Measurements from ENCODE around the gene B3GNT2.

The B3GNT2 gene

DNA sequence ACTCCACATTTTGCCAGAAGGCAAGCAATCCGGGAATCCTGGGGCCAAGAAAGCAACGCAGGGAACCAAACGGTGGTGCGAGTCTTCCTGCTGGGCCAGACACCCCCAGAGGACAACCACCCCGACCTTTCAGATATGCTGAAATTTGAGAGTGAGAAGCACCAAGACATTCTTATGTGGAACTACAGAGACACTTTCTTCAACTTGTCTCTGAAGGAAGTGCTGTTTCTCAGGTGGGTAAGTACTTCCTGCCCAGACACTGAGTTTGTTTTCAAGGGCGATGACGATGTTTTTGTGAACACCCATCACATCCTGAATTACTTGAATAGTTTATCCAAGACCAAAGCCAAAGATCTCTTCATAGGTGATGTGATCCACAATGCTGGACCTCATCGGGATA, 26.8 kb downstream of the B3GNT2 start:
- TF ChIP-seq, protein P1, sequence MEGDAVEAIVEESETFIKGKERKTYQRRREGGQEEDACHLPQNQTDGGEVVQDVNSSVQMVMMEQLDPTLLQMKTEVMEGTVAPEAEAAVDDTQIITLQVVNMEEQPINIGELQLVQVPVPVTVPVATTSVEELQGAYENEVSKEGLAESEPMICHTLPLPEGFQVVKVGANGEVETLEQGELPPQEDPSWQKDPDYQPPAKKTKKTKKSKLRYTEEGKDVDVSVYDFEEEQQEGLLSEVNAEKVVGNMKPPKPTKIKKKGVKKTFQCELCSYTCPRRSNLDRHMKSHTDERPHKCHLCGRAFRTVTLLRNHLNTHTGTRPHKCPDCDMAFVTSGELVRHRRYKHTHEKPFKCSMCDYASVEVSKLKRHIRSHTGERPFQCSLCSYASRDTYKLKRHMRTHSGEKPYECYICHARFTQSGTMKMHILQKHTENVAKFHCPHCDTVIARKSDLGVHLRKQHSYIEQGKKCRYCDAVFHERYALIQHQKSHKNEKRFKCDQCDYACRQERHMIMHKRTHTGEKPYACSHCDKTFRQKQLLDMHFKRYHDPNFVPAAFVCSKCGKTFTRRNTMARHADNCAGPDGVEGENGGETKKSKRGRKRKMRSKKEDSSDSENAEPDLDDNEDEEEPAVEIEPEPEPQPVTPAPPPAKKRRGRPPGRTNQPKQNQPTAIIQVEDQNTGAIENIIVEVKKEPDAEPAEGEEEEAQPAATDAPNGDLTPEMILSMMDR (IDR thresholded peaks at IDR 0.05; ENCODE audit: low read depth, low read length): no peak
- Histone ChIP-seq H3K27me3 (no peaks in the 10 kb centered on the region), H3K9me3 (no peaks in the 10 kb centered on the region), H3K36me3 (peaks cover 12% of the 10 kb centered on the region), H3K4me1 (no peaks in the 10 kb centered on the region), H3K4me3 (ENCODE audit: low read depth, low read length) (no peak overlapping the region)
- DNase-seq: no peak

DNA sequence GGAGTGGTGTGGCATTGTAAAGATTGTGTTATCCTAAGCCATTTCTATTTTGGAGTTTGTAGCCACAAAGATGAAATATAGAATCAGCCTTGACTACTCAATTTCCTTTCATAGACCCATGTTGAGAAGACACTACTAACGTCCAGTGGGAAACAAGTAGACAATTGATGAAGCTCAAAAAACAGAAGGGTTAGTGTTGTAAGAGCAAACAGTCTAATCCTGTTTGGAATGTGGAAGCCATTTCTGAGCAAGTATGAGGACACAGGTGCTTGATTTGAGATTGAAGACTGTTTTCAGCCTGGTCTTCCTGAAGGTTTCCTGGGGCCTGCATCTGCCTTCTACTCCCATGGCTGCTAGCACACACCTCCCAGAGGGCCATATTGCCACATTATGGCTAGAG, 29.1 kb downstream of the B3GNT2 start:
- no peak for DNase-seq
- H3K9me3 ChIP-seq: no peaks in the 10 kb centered on the region
- no peak overlapping the region for H3K4me3 ChIP-seq (ENCODE audit: low read depth, low read length)
- peaks cover 12% of the 10 kb centered on the region for H3K36me3 ChIP-seq
- no peaks in the 10 kb centered on the region for H3K27me3 ChIP-seq
- H3K4me1 ChIP-seq: no peaks in the 10 kb centered on the region
- TF ChIP-seq, protein P1 (IDR thresholded peaks at IDR 0.05; ENCODE audit: low read depth, low read length): no peak

DNA sequence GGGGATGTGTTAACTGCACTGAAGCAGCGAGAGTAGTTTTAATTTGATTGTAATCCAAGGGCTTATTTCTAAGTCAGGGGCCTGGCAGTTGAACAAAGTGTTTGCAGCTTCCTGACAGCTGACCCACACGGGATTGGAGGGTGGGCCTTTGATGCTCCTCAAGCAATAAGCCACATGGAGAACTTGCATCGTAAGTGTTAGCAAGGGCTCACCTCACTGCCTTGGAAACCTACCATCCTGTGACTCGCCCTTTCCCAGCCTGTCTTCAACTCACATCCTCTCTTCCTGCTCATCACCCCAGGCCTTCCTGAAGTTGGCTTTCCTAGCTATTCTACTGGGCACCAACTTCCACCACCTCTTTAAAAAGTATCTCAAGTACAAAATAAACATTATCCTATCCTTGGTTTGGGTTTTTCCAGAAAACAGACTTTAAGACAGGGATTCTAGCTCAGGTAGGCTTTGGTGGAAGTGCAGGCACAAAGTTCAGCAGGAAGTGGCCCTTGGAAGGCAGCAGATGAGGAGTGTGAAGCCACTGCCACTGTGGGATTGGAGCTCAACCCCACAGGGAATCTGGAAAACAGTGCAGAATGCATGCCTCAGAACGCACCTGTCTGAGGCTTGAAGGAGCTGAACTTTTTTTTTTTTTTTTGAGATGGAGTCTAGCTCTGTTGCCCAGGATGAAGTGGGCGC, 31.6 kb downstream of the B3GNT2 start:
- TF ChIP-seq, protein P1 (IDR thresholded peaks at IDR 0.05; ENCODE audit: low read depth, low read length): no peak
- peaks cover 12% of the 10 kb centered on the region for H3K36me3 ChIP-seq
- no peaks in the 10 kb centered on the region for H3K9me3 ChIP-seq
- H3K4me1 ChIP-seq: no peaks in the 10 kb centered on the region
- no peaks in the 10 kb centered on the region for H3K27me3 ChIP-seq
- no peak for DNase-seq
- H3K4me3 ChIP-seq (ENCODE audit: low read depth, low read length): no peak overlapping the region

DNA sequence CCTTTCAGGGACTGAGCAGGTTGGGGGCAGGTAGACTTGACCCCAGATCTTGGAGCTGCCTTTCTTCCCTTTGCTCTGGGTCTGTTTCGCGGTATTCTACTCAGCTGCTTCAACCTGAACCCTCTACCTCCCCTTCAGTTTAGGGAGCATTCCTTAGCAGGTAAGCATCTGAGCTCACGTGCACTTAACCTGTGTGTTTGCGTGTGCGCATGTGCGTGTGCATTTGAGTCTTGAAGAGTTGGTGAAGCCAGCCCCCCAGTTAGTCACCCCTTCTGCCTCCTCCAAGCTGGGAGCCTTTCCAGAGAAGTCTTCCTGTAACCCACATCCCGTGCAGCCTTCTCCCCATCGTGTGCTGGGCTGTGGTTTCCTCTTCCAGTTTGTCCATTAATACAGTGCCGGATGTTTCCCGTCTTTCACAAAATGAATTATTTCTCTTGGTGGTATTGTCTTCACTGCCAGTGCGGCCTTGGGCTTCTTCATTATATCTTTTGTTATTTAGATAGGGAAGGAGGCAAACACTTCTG, 33.2 kb downstream of the B3GNT2 start:
- DNase-seq: no peak
- TF ChIP-seq, protein P1 (IDR thresholded peaks at IDR 0.05; ENCODE audit: low read depth, low read length): no peak
- Histone ChIP-seq H3K36me3 (peaks cover 6% of the 10 kb centered on the region), H3K4me1 (no peaks in the 10 kb centered on the region), H3K9me3 (no peaks in the 10 kb centered on the region), H3K27me3 (no peaks in the 10 kb centered on the region), H3K4me3 (ENCODE audit: low read depth, low read length) (no peak overlapping the region)

DNA sequence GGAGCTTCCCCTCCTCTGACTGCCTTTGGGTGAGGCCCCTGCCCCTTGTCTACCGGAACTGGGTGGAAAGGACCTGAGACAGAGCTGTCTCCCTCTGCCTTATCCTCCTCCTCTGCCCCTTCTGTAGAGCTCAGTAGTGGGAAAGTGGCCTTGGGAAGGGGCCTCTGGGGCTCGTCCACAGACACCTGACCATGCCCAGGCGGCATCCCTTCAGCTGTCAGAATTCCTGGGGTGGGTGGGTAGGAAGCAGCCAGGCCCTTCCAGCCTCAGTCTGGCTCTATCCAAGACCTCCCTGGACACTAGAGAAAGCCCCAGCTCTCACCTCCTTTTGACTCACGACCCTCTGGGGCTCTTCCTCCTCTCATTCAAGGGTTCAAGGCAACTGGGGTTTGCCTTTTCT, 35.6 kb downstream of the B3GNT2 start:
- DNase-seq: no peak
- TF ChIP-seq, protein P1 (IDR thresholded peaks at IDR 0.05; ENCODE audit: low read depth, low read length): no peak

More for the DNA sequence above, 35.6 kb downstream of the B3GNT2 start:
- no peaks in the 10 kb centered on the region for H3K36me3 ChIP-seq
- no peaks in the 10 kb centered on the region for H3K27me3 ChIP-seq
- H3K4me3 ChIP-seq (ENCODE audit: low read depth, low read length): no peak overlapping the region
- H3K9me3 ChIP-seq: no peaks in the 10 kb centered on the region
- no peaks in the 10 kb centered on the region for H3K4me1 ChIP-seq
